GM23338 (cell line): ENCODE results near the gene DEFB110. TPM values are rescaled to one million over a fixed set of nuclear protein-coding genes. Genes with fewer than 3 reads are reported as not detected.

Experiments
- ATAC-seq: fragments of 200-7000 bp; cut with Tn5 transposase; 3 replicates; pipeline ENCODE4 v1.9.1; 2020
- DNase-seq: peaks from one replicate; pipeline ENCODE4 v3.0.0-alpha.2; 2015; ENCODE audit warnings: low spot score
- H2AFZ ChIP-seq: fragments of 200-600 bp; sonication (generic); 2 replicates; pipeline ENCODE4 v1.8.0; 2016; ENCODE audit warnings: antibody characterized with exemption, mild to moderate bottlenecking, moderate library complexity
- H3F3A ChIP-seq: fragments of 200-600 bp; sonication (generic); replicated peaks from 2 replicates; pipeline ENCODE4 v1.8.0; 2017; ENCODE audit warnings: antibody characterized with exemption, mixed run types, low read depth
- H3K27ac ChIP-seq: fragments of 200-600 bp; sonication (generic); 2 replicates; pipeline ENCODE4 v1.6.1; 2016; ENCODE audit warnings: low read depth
- H3K27me3 ChIP-seq: fragments of 200-600 bp; sonication (generic); 2 replicates; pipeline ENCODE4 v1.8.0; 2016; ENCODE audit warnings: mild to moderate bottlenecking, mixed run types, moderate library complexity; ENCODE audit not compliant: insufficient read depth
- H3K36me3 ChIP-seq: fragments of 200-600 bp; sonication (generic); 2 replicates; pipeline ENCODE4 v1.8.0; 2016; ENCODE audit warnings: mild to moderate bottlenecking; ENCODE audit not compliant: insufficient read depth
- H3K4me1 ChIP-seq: fragments of 200-600 bp; sonication (generic); 2 replicates; pipeline ENCODE4 v1.8.0; 2016; ENCODE audit warnings: mild to moderate bottlenecking, moderate library complexity; ENCODE audit not compliant: insufficient read depth
- H3K4me2 ChIP-seq: fragments of 200-600 bp; sonication (generic); 2 replicates; pipeline ENCODE4 v1.7.1; 2017; ENCODE audit warnings: mixed run types
- H3K4me3 ChIP-seq: fragments of 200-600 bp; sonication (generic); 2 replicates; pipeline ENCODE4 v1.6.1; 2016; ENCODE audit warnings: mixed run types
- H3K79me2 ChIP-seq: fragments of 200-600 bp; sonication (generic); replicated peaks from 2 replicates; pipeline ENCODE4 v1.8.0; 2017; ENCODE audit warnings: mild to moderate bottlenecking; ENCODE audit not compliant: insufficient read depth
- H3K9me2 ChIP-seq: fragments of 200-600 bp; sonication (generic); 2 replicates; pipeline ENCODE4 v1.8.0; 2017; ENCODE audit not compliant: insufficient read depth
- H4K20me1 ChIP-seq: fragments of 200-600 bp; sonication (generic); replicated peaks from 2 replicates; pipeline ENCODE4 v1.8.0; 2017; ENCODE audit warnings: mild to moderate bottlenecking; ENCODE audit not compliant: insufficient read depth
- H3K27ac Mint-ChIP-seq: 2 replicates; pipeline ENCODE4 v1.8.0; 2020; ENCODE audit warnings: inconsistent platforms, mild to moderate bottlenecking, moderate library complexity, mixed read lengths
- H3K27me3 Mint-ChIP-seq: 3 replicates; pipeline ENCODE4 v1.8.0; 2022; ENCODE audit warnings: low read depth, mild to moderate bottlenecking, moderate library complexity, mixed read lengths, inconsistent platforms; ENCODE audit not compliant: insufficient read depth, poor library complexity
- H3K36me3 Mint-ChIP-seq: 3 replicates; pipeline ENCODE4 v1.8.0; 2021; ENCODE audit warnings: low read depth, mild to moderate bottlenecking, inconsistent platforms, moderate library complexity, mixed read lengths
- H3K4me1 Mint-ChIP-seq: 3 replicates; pipeline ENCODE4 v1.8.0; 2020; ENCODE audit warnings: mild to moderate bottlenecking, inconsistent platforms, mixed read lengths
- H3K4me3 Mint-ChIP-seq: 3 replicates; pipeline ENCODE4 v1.8.0; 2021; ENCODE audit warnings: moderate library complexity, mild to moderate bottlenecking, inconsistent platforms, mixed read lengths
- H3K9me3 Mint-ChIP-seq: 3 replicates; pipeline ENCODE4 v1.8.0; 2020; ENCODE audit warnings: moderate library complexity, mild to moderate bottlenecking, inconsistent platforms, mixed read lengths
- CREB1 ChIP-seq: fragments of 250-450 bp; sonication (Bioruptor Pico); IDR thresholded peaks from 2 replicates; pipeline ENCODE4 v1.5.0; 2020; ENCODE audit warnings: low read depth, mild to moderate bottlenecking, moderate library complexity
- POLR2AphosphoS5 ChIP-seq: IDR thresholded peaks from 2 replicates; pipeline ENCODE4 v1.6.1; 2016; ENCODE audit warnings: antibody characterized with exemption, low read depth
- STAT1 ChIP-seq: IDR thresholded peaks from one replicate; pipeline ENCODE4 v1.6.1; 2016; ENCODE audit warnings: antibody characterized with exemption; ENCODE audit not compliant: unreplicated experiment
- polyA plus RNA-seq: library from polyadenylated mRNA; unstranded; fragments of >200 nt; fragmentation: Nextera tagmentation; extraction: Ambion mirVana; gene quantifications from 2 replicates; pipeline ENCODE4 v1.2.1, GENCODE V29; 2016
- total RNA-seq: library from RNA; depleted of rRNA; stranded (reverse); fragments of >200 nt; shearing (Covaris generic); gene quantifications from 2 replicates; pipeline ENCODE4 v1.2.3, GENCODE V29; 2014
- TF ChIP-seq, protein P1 (sequence below), 2 experiments: fragments of 200-600 bp in 1 of 2; sonication (generic) in 1 of 2; conservative IDR thresholded peaks; 2 replicates each; pipeline versions ENCODE4 v1.5.1 to v1.6.1; 2016 to 2017; ENCODE audit warnings: antibody characterized with exemption in 2 of 2, low read depth in 2 of 2, mild to moderate bottlenecking in 2 of 2, moderate library complexity in 1 of 2
- TF ChIP-seq, protein P2 (sequence below): IDR thresholded peaks from 2 replicates; pipeline ENCODE4 v1.6.1; 2016; ENCODE audit warnings: antibody characterized with exemption
- TF ChIP-seq, protein P3 (sequence below): IDR thresholded peaks from one replicate; pipeline ENCODE4 v1.6.1; 2018; ENCODE audit warnings: antibody characterized with exemption; ENCODE audit not compliant: unreplicated experiment

Gene DEFB110
- total and polyA plus RNA-seq, 2 experiments from 2014 or later, result not detected

DNA sequence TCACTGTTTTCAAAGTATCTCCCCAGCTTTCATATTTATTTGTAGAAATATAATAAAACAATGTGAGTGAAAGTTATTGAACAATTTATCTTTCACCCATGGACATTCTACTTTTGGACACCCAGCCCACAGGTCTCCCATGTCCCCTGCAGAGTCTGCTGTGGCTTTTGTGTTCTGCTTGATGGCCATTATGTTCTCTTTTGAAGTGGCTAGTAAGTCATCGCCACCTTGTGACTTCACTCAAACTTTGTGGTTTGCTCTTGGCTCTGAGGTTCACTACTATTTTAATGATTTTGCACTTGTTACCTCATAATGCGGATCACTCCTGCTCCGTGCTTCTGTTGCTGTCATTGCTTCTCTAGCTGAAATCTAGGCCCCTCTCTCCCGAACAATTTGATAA is 42.2 kb downstream of the DEFB110 start:
- Histone ChIP-seq H3F3A (no peaks in the 10 kb centered on the region), H3K36me3 (no peaks in the 10 kb centered on the region), H3K4me2 (no peak overlapping the region), H3K79me2 (no peaks in the 10 kb centered on the region), H3K4me3 (no peak overlapping the region), H3K9me2 (no peaks in the 10 kb centered on the region), H3K27me3 (no peaks in the 10 kb centered on the region), H2AFZ (no peak overlapping the region), H3K27ac (no peak overlapping the region), H4K20me1 (no peaks in the 10 kb centered on the region), H3K4me1 (no peaks in the 10 kb centered on the region)
- H3K4me3 Mint-ChIP-seq, result no peak overlapping the region
- TF ChIP-seq, protein P1, sequence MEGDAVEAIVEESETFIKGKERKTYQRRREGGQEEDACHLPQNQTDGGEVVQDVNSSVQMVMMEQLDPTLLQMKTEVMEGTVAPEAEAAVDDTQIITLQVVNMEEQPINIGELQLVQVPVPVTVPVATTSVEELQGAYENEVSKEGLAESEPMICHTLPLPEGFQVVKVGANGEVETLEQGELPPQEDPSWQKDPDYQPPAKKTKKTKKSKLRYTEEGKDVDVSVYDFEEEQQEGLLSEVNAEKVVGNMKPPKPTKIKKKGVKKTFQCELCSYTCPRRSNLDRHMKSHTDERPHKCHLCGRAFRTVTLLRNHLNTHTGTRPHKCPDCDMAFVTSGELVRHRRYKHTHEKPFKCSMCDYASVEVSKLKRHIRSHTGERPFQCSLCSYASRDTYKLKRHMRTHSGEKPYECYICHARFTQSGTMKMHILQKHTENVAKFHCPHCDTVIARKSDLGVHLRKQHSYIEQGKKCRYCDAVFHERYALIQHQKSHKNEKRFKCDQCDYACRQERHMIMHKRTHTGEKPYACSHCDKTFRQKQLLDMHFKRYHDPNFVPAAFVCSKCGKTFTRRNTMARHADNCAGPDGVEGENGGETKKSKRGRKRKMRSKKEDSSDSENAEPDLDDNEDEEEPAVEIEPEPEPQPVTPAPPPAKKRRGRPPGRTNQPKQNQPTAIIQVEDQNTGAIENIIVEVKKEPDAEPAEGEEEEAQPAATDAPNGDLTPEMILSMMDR (conservative IDR thresholded peaks at IDR 0.05; ENCODE audit: low read depth in 2 of 2), result peak in 1 of 2 experiments; percentile 36; a peak in 2 of 4 replicates
- TF ChIP-seq, protein P2, sequence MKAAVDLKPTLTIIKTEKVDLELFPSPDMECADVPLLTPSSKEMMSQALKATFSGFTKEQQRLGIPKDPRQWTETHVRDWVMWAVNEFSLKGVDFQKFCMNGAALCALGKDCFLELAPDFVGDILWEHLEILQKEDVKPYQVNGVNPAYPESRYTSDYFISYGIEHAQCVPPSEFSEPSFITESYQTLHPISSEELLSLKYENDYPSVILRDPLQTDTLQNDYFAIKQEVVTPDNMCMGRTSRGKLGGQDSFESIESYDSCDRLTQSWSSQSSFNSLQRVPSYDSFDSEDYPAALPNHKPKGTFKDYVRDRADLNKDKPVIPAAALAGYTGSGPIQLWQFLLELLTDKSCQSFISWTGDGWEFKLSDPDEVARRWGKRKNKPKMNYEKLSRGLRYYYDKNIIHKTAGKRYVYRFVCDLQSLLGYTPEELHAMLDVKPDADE, result no peak
- TF ChIP-seq, protein P3, sequence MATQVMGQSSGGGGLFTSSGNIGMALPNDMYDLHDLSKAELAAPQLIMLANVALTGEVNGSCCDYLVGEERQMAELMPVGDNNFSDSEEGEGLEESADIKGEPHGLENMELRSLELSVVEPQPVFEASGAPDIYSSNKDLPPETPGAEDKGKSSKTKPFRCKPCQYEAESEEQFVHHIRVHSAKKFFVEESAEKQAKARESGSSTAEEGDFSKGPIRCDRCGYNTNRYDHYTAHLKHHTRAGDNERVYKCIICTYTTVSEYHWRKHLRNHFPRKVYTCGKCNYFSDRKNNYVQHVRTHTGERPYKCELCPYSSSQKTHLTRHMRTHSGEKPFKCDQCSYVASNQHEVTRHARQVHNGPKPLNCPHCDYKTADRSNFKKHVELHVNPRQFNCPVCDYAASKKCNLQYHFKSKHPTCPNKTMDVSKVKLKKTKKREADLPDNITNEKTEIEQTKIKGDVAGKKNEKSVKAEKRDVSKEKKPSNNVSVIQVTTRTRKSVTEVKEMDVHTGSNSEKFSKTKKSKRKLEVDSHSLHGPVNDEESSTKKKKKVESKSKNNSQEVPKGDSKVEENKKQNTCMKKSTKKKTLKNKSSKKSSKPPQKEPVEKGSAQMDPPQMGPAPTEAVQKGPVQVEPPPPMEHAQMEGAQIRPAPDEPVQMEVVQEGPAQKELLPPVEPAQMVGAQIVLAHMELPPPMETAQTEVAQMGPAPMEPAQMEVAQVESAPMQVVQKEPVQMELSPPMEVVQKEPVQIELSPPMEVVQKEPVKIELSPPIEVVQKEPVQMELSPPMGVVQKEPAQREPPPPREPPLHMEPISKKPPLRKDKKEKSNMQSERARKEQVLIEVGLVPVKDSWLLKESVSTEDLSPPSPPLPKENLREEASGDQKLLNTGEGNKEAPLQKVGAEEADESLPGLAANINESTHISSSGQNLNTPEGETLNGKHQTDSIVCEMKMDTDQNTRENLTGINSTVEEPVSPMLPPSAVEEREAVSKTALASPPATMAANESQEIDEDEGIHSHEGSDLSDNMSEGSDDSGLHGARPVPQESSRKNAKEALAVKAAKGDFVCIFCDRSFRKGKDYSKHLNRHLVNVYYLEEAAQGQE, result no peak
- DNase-seq (peak; percentile 3), ATAC-seq (no peak)
- H3K36me3 Mint-ChIP-seq, result no peaks in the 10 kb centered on the region
- H3K27me3 Mint-ChIP-seq, result no peaks in the 10 kb centered on the region
- peaks cover 2% of the 10 kb centered on the region; the same call in 1 of the 3 replicates for H3K9me3 Mint-ChIP-seq
- no peak overlapping the region for H3K27ac Mint-ChIP-seq
- H3K4me1 Mint-ChIP-seq, result peaks cover 6% of the 10 kb centered on the region; the same call in 2 of the 3 replicates

- peaks cover 6% of the 10 kb centered on the region; the same call in 2 of the 3 replicates for H3K4me1 Mint-ChIP-seq
- no peak overlapping the region for H3K4me3 ChIP-seq
- H3K4me2 ChIP-seq, result no peak overlapping the region
- H3K27ac ChIP-seq, result no peak overlapping the region
- H3K36me3 Mint-ChIP-seq, result no peaks in the 10 kb centered on the region
- H3K4me1 ChIP-seq, result no peaks in the 10 kb centered on the region
- H3K27ac Mint-ChIP-seq, result no peak overlapping the region
- no peak overlapping the region for H3K4me3 Mint-ChIP-seq
- ATAC-seq (no peak), DNase-seq (no peak)
- H3F3A ChIP-seq, result no peaks in the 10 kb centered on the region
- H4K20me1 ChIP-seq, result no peaks in the 10 kb centered on the region
- no peaks in the 10 kb centered on the region for H3K79me2 ChIP-seq
- no peaks in the 10 kb centered on the region for H3K36me3 ChIP-seq
- no peaks in the 10 kb centered on the region for H3K27me3 ChIP-seq
- H3K9me3 Mint-ChIP-seq, result peaks cover 2% of the 10 kb centered on the region; the same call in 1 of the 3 replicates
- no peak overlapping the region; the same call in 1 of the 2 replicates for H2AFZ ChIP-seq
- no peaks in the 10 kb centered on the region for H3K9me2 ChIP-seq
- no peaks in the 10 kb centered on the region for H3K27me3 Mint-ChIP-seq
- TF ChIP-seq, protein P2, result no peak
- TF ChIP-seq CREB1 (CRISPR knock-in tag), result no peak
- TF ChIP-seq STAT1, result no peak
- TF ChIP-seq POLR2AphosphoS5, result no peak
Measured at GRCh38 chr6:49978332-49979226, 43.2 kb downstream of the DEFB110 start.
